HUES6 (cell line): ENCODE results near the gene HAGHL.

Source experiments
- H3K27ac ChIP-seq: 2 replicates; pipeline ENCODE4 v1.7.0; 2013; ENCODE audit warnings: low read depth, mild to moderate bottlenecking, low read length, inconsistent platforms
- H3K27me3 ChIP-seq: 2 replicates; pipeline ENCODE4 v1.6.1; 2013; ENCODE audit warnings: low read length; ENCODE audit not compliant: control insufficient read depth, insufficient read depth
- H3K36me3 ChIP-seq: 2 replicates; pipeline ENCODE4 v1.6.1; 2013; ENCODE audit warnings: low read length; ENCODE audit not compliant: control insufficient read depth, insufficient read depth
- H3K4me1 ChIP-seq: 2 replicates; pipeline ENCODE4 v1.6.1; 2013; ENCODE audit warnings: low read length; ENCODE audit not compliant: control insufficient read depth, insufficient read depth
- H3K4me3 ChIP-seq: 2 replicates; pipeline ENCODE4 v1.5.1; 2013; ENCODE audit warnings: low read depth, low read length
- H3K9ac ChIP-seq: one replicate; pipeline ENCODE4 v1.6.1; 2013; ENCODE audit warnings: mild to moderate bottlenecking, low read length
- H3K9me3 ChIP-seq: 2 replicates; pipeline ENCODE4 v1.6.1; 2013; ENCODE audit warnings: low read depth, low read length; ENCODE audit not compliant: control insufficient read depth, insufficient read depth

Gene HAGHL

GRCh38 chr16:764848-765487 is 38.1 kb downstream of the HAGHL start:
- no peak overlapping the region for H3K4me3 ChIP-seq
- H3K4me1 ChIP-seq, result peaks cover 3% of the 10 kb centered on the region; the same call in 1 of the 2 replicates
- H3K9ac ChIP-seq, result no peak overlapping the region
- no peak overlapping the region for H3K27ac ChIP-seq
- no peaks in the 10 kb centered on the region for H3K27me3 ChIP-seq
- H3K36me3 ChIP-seq, result no peaks in the 10 kb centered on the region
- H3K9me3 ChIP-seq, result no peaks in the 10 kb centered on the region

GRCh38 chr16:765488-765865 is 38.6 kb downstream of the HAGHL start:
- no peak overlapping the region for H3K9ac ChIP-seq
- H3K9me3 ChIP-seq, result no peaks in the 10 kb centered on the region
- H3K36me3 ChIP-seq, result no peaks in the 10 kb centered on the region
- H3K27ac ChIP-seq, result no peak overlapping the region
- no peak overlapping the region for H3K4me3 ChIP-seq
- peaks cover 2% of the 10 kb centered on the region; the same call in 1 of the 2 replicates for H3K4me1 ChIP-seq
- no peaks in the 10 kb centered on the region for H3K27me3 ChIP-seq

- Histone ChIP-seq H3K4me3 (no peak overlapping the region), H3K36me3 (no peaks in the 10 kb centered on the region), H3K9me3 (no peaks in the 10 kb centered on the region), H3K27ac (no peak overlapping the region), H3K27me3 (no peaks in the 10 kb centered on the region), H3K4me1 (no peaks in the 10 kb centered on the region; the same call in 1 of the 2 replicates), H3K9ac (no peak overlapping the region)
Measured at GRCh38 chr16:766008-766819, 39.3 kb downstream of the HAGHL start.

DNA sequence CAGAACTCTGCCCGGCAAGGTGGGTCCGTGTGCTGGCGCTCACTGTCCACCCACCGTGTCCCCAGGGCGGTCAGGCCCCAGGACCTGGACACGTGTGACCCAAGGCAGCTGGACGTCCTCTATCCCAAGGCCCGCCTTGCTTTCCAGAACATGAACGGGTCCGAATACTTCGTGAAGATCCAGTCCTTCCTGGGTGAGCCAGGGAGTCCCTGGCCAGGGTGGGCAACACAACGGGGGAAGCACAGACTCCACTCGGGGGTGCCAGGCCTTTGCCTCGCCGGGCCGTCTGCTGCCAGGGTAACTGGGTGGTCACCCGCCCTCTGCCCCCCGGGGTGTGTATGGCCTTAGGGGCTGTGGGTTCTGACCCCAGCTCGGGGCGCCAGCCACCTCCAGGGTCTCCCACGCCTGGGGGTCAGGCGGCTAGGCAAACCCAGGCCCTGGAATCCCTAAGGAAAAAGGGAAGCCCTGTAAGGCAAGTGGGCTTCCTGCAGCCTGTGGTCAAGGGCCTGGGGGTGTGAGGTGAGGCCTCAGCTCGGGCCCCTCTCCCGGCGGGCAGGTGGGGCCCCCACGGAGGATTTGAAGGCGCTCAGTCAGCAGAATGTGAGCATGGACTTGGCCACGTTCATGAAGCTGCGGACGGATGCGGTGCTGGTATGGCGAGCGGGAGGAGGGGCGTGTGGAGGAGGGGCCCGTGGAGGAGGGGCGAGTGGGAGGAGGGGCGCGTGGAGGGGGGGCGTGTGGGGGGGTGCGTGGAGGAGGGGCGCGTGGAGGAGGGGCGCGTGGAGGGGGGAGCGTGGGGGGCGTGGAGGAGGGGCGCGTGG is 40.1 kb downstream of the HAGHL start:
- Histone ChIP-seq H3K4me3 (no peak overlapping the region), H3K9ac (no peak overlapping the region), H3K27ac (no peak overlapping the region), H3K27me3 (no peaks in the 10 kb centered on the region), H3K36me3 (no peaks in the 10 kb centered on the region), H3K4me1 (no peaks in the 10 kb centered on the region; the same call in 1 of the 2 replicates), H3K9me3 (no peaks in the 10 kb centered on the region)

DNA sequence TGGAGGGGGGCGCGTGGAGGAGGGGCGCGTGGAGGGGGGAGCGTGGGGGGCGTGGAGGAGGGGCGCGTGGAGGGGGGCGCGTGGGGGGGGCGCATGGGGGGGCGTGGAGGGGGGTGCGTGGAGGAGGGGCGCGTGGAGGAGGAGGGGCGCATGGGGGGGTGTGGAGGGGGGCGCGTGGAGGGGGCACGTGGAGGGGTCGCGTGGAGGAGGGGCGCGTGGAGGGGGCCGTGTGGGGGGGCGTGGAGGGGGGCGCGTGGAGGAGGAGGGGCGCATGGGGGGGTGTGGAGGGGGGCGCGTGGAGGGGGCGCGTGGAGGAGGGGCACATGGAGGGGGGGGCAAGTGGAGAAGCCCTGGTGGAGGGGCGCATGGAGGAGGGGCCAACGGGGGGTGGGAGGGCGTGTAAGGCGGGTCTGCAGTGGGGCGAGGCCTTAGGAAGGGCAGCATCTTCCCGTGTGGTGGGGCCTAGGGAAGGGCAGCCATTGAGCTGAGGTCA is 40.9 kb downstream of the HAGHL start:
- Histone ChIP-seq H3K36me3 (no peaks in the 10 kb centered on the region), H3K27ac (no peak overlapping the region), H3K4me3 (no peak overlapping the region), H3K9ac (no peak overlapping the region), H3K4me1 (no peaks in the 10 kb centered on the region; the same call in 1 of the 2 replicates), H3K9me3 (no peaks in the 10 kb centered on the region), H3K27me3 (no peaks in the 10 kb centered on the region)

DNA sequence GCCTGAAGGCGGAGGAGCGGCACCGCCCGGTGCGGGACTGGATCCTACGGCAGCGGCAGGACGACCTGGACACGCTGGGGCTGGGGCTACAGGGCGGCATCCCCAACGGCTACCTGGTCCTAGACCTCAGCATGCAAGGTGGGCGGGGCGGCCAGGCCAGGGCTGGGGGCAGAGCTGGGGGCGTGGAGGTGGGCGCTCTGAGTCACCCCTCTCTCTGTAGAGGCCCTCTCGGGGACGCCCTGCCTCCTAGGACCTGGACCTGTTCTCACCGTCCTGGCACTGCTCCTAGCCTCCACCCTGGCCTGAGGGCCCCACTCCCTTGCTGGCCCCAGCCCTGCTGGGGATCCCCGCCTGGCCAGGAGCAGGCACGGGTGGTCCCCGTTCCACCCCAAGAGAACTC is 41.5 kb downstream of the HAGHL start:
- H3K27me3 ChIP-seq, result no peaks in the 10 kb centered on the region
- no peaks in the 10 kb centered on the region; the same call in 1 of the 2 replicates for H3K4me1 ChIP-seq
- H3K4me3 ChIP-seq, result no peak overlapping the region; the same call in 1 of the 2 replicates
- H3K36me3 ChIP-seq, result no peaks in the 10 kb centered on the region
- H3K27ac ChIP-seq, result no peak overlapping the region
- no peaks in the 10 kb centered on the region for H3K9me3 ChIP-seq
- no peak overlapping the region for H3K9ac ChIP-seq

DNA sequence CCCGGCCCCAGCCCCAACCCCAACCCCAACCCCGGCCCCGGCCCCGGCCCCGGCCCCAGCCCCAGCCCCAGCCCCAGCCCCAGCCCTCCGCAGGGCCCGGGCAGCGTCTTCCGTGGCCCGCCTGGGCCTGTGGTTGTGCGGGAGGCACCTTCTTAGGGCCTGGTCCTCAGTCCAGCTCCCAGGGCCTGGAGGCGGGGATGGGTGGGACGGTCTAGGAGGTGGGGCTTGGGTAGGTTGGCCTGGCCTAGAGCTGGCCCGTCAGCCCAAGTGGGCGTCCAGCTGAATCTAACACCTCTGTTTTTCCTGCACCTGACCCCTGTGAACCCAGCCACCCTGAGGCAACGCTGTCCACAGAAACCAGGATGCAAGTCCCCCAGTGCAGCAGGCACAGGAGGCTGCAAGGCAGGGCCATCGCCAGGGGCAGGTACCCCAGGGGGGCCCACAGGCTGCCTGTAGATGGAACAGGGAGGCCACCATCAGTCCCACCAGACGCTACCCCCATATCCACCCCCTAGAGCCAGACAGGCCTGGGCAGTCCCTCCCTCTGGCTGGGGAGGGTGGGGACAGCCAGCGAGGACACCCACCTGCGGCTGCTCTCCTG is 42.4 kb downstream of the HAGHL start:
- Histone ChIP-seq H3K4me1 (no peaks in the 10 kb centered on the region; the same call in 1 of the 2 replicates), H3K9ac (no peak overlapping the region), H3K27ac (no peak overlapping the region), H3K4me3 (no peak overlapping the region), H3K9me3 (no peaks in the 10 kb centered on the region), H3K27me3 (no peaks in the 10 kb centered on the region), H3K36me3 (no peaks in the 10 kb centered on the region)

GRCh38 chr16:769934-770333 is 43.0 kb downstream of the HAGHL start:
- Histone ChIP-seq H3K9ac (no peak overlapping the region), H3K4me1 (no peaks in the 10 kb centered on the region; the same call in 1 of the 2 replicates), H3K36me3 (no peaks in the 10 kb centered on the region), H3K4me3 (no peak overlapping the region), H3K9me3 (no peaks in the 10 kb centered on the region), H3K27me3 (no peaks in the 10 kb centered on the region), H3K27ac (no peak overlapping the region)

GRCh38 chr16:770411-770810 is 43.5 kb downstream of the HAGHL start:
- Histone ChIP-seq H3K27me3 (no peaks in the 10 kb centered on the region), H3K4me3 (no peak overlapping the region), H3K9ac (no peak overlapping the region), H3K36me3 (no peaks in the 10 kb centered on the region), H3K27ac (no peak overlapping the region), H3K9me3 (no peaks in the 10 kb centered on the region), H3K4me1 (no peaks in the 10 kb centered on the region; the same call in 1 of the 2 replicates)

DNA sequence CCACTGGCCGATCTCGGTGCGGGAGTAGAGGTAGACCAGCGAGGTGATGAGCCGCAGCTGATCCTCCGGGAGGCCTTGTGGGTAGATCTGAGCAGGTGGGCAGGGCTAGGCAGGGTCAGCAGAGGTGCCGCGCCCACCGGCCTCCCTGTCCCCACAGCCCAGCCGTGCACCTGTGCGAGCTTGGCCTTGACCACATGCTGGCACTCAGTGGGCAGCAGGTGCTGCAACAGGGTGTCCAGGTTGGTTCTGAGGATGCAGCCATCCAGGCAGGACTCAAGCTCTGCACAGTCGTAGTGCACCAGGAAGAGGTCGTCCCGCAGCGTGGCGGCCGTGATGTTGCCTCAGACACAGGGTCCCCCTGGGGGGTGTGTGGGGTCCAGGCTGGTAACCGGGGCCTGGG is 46.1 kb downstream of the HAGHL start:
- Histone ChIP-seq H3K4me3 (no peak overlapping the region), H3K9ac (no peak overlapping the region), H3K9me3 (no peaks in the 10 kb centered on the region), H3K27ac (no peak overlapping the region), H3K4me1 (no peaks in the 10 kb centered on the region; the same call in 1 of the 2 replicates), H3K36me3 (no peaks in the 10 kb centered on the region), H3K27me3 (no peaks in the 10 kb centered on the region)
